ENCODE measurements around the gene CBFA2T2. TPM values are rescaled to one million over a fixed set of nuclear protein-coding genes. Genes with fewer than 3 reads are reported as not detected.

Gene CBFA2T2
- total RNA-seq, 1 donor from 2014 or later = 2.6 TPM

GRCh38 chr20:33650753-33651561, 161.1 kb downstream of the CBFA2T2 start:
- no peak for DNase-seq (ENCODE audit: low read depth in 2 of 2)

- DNase-seq (ENCODE audit: low read depth in 2 of 2) = no peak
These were observed 161.7 kb downstream of the CBFA2T2 start for GRCh38 chr20:33651562-33652048.

- DNase-seq (ENCODE audit: low read depth in 2 of 2) = peak; percentile 42 to 63
These were observed 163.5 kb downstream of the CBFA2T2 start for GRCh38 chr20:33653218-33653899.

GRCh38 chr20:33653900-33654596, 164.2 kb downstream of the CBFA2T2 start:
- DNase-seq (ENCODE audit: low read depth in 2 of 2) = no peak

- no peak for DNase-seq (ENCODE audit: low read depth in 2 of 2)
These were observed 164.8 kb downstream of the CBFA2T2 start for GRCh38 chr20:33654680-33655161.

GRCh38 chr20:33655164-33655563, 165.3 kb downstream of the CBFA2T2 start:
- no peak for DNase-seq (ENCODE audit: low read depth in 2 of 2)

GRCh38 chr20:33656010-33656782, 166.3 kb downstream of the CBFA2T2 start:
- no peak for DNase-seq (ENCODE audit: low read depth in 2 of 2)

GRCh38 chr20:33656783-33657703, 167.1 kb downstream of the CBFA2T2 start:
- DNase-seq (ENCODE audit: low read depth in 2 of 2) = no peak

GRCh38 chr20:33657704-33658095, 167.8 kb downstream of the CBFA2T2 start:
- DNase-seq (ENCODE audit: low read depth in 2 of 2) = no peak

- DNase-seq (ENCODE audit: low read depth in 2 of 2) = no peak
These were observed 168.6 kb downstream of the CBFA2T2 start for GRCh38 chr20:33658510-33658909.

GRCh38 chr20:33658929-33659328, 169.0 kb downstream of the CBFA2T2 start:
- no peak for DNase-seq (ENCODE audit: low read depth in 2 of 2)

DNA sequence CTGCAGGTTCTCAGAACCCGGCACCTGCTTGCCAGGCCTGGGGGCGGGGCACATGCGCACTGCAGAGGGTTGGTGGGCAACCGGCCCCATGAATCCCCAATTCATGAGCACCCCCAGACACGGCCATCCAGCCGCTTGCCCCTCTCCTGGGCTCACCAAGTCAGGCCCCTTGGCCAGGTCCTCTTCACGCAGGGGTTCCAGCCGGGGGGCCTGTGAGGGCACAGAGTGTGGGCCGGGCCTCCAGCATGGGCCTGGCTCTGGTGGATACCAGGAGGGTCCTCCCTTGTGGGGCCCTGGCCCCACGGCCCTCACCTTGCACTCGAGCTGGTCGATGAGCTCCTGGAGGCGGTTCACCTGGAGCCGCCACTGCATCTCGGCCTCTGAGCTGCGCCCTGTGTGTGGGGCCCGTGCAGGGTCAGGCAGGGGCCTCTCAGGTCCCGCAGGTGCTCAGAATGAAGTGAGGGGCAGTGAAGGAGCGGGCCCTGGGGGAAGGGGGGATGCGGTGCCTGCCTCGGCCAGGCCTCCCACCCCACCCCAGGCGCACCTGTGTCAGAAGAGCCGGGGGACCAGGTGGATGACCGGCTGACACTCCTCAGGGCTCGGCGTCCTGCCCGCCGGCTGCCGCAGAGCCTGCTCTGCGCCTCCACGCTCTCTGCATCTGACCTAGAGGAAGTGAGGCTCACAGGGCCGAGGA, 169.6 kb downstream of the CBFA2T2 start:
- DNase-seq (ENCODE audit: low read depth in 2 of 2) = no peak

DNA sequence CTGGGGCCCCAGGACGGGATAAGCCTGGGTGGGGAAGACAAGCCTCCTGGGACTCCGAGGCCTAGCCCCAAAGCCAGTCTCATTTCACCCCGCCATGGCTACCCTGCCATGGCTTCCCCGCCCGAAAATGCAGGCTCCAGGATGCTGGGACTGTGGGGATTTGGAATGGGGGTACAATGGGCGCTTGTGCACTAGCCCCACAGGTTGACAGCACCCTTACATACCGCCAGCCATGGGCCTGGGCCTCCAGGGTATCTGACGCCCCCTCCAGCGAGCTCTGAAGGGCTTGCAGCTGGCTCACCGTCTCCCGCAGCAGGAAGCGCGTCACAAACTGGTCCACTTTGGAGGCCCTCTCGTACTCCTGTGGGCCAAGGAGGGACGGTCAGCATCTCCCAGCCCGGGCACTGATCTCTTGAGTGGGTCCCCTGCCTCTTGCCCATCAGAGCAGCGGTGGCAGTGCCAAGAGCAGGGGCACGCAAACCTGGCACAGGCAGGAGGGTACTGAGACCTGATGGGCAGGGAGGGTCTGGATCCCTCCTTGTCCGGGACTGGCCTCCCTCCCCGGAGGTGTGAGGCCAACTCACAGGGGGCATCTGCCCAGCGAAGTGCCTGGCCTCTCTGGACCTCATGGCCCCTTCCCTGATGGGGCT, 170.3 kb downstream of the CBFA2T2 start:
- no peak for DNase-seq (ENCODE audit: low read depth in 2 of 2)

GRCh38 chr20:33660685-33661058, 170.8 kb downstream of the CBFA2T2 start:
- DNase-seq (ENCODE audit: low read depth in 2 of 2) = no peak

GRCh38 chr20:33662172-33662571, 172.3 kb downstream of the CBFA2T2 start, which contains the start of gene C20orf144:
Gene C20orf144 (plus strand): TSS chr20:33662327. CDS start chr20:33662346, 19 bp downstream.
- no peak for DNase-seq (ENCODE audit: low read depth in 2 of 2)

- DNase-seq (ENCODE audit: low read depth in 2 of 2) = peak in 1 of 2 donors; percentile 65
These were observed 173.5 kb downstream of the CBFA2T2 start for GRCh38 chr20:33663161-33664084.

DNA sequence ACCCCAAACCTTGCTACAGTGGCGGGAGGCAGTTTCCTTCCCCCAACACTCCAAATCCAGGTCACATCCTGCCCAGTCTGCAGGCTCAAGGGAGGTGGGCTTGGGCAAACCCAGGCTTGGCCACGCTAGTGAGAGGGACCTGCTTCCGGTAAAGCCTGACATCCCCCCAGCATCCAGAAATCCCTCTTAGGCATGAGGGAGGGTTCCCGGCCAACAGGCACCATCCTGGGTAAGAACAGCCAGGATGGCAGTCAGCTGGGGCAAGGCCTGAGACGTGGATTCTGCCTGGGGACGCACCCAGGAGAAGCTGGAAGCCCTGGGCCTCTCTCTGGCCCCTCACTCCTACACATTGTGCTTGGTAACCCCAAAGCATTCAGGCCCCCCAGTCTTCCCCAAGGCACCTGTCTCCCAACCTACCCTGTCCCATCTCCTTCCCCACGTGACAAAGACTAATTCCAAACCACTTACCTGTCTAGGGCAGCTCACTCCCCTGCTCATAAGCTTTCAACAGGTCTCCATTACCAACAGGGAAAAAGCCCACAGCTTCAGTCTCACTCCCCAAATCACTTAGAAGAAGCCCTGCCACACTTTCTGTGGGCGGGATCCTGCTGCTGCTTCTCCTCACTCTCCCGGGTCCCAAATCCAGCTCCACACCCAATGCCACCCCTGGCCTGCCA, 174.3 kb downstream of the CBFA2T2 start:
- DNase-seq (ENCODE audit: low read depth in 2 of 2) = no peak
